GM21737 (cell line): ENCODE data around the gene DPH2.

Source experiments
- ATAC-seq: cut with Tn5 transposase; IDR thresholded peaks from one replicate; pipeline ENCODE4 v1.9.1; 2021; ENCODE audit warnings: mild to moderate bottlenecking, moderate library complexity; ENCODE audit not compliant: unreplicated experiment

DPH2 gene

GRCh38 chr1:43969746-43970466 is at the start of gene DPH2:
Gene DPH2 (plus strand): TSS chr1:43970010. CDS start chr1:43970176, 166 bp downstream.
- ATAC-seq, result peak; percentile 68

GRCh38 chr1:43921022-43921421 is 48.8 kb upstream of the DPH2 start:
- no peak for ATAC-seq

- ATAC-seq, result no peak
These were observed 45.3 kb upstream of the DPH2 start for GRCh38 chr1:43924516-43924915.

GRCh38 chr1:43925846-43926245 is 44.0 kb upstream of the DPH2 start:
- ATAC-seq, result no peak

DNA sequence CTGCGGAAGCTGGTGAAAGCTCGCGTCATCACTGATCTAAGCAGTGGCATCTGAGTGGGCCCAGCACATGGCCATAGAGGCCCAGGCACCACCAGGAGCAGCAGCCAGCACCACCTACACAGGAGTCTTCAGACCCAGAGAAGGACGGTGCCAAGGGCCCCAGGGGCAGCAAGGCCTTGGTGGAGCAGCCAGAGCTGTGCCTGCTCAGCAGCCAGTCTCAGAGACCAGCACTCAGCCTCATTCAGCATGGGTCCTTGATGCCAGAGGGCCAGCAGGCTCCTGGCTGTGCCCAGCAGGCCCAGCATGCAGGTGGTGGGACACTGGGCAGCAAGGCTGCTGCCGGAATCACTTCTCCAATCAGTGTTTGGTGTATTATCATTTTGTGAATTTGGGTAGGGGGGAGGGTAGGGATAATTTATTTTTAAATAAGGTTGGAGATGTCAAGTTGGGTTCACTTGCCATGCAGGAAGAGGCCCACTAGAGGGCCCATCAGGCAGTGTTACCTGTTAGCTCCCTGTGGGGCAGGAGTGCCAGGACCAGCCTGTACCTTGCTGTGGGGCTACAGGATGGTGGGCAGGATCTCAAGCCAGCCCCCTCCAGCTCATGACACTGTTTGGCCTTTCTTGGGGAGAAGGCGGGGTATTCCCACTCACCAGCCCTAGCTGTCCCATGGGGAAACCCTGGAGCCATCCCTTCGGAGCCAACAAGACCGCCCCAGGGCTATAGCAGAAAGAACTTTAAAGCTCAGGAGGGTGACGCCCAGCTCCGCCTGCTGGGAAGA is 39.5 kb upstream of the DPH2 start:
- ATAC-seq, result no peak

DNA sequence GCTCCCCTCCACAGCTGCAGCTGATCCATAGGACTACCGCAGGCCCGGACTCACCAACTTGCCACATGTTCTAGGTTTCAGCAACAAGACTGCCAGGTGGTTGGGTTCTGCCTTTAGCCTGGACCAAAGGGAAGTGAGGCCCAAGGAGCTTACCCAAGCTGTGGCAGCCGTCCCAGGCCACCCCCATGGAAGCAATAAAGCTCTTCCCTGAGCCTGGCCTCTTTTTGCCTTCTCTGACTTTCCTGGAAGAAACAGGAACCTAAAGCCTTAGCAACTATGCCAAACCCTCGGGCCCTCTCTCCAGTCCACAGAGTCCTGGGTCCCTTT is 38.9 kb upstream of the DPH2 start:
- no peak for ATAC-seq

GRCh38 chr1:43931711-43932660 is 37.8 kb upstream of the DPH2 start:
- ATAC-seq, result no peak

DNA sequence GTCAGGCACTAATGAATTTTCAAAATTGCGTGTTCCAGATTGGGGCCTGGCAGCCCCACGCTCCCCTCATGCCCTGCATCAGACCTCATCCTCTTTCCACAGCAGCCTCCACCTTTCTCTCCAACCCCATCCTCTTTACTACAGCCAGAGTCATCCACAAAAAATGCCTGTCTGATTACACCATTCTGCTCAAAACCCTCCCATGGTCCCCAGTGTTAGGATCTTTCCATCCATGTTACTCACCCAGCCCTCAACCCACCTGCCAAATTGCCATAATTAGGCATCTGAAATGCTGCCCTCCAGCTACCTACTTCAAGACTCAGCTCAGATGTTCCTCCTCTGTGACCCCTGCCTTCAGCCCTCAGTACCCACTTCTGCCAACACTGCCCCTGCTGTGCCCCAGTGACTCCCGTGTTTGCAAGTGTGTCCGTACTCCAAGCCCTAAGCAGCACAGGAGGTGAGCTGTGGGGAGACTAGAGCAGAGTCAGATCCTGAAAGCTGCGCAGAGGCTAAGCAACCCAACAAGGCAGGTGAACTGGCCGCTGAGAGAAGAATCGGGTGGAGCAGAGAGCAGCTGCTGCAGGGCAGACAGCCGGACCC is 36.9 kb upstream of the DPH2 start:
- no peak for ATAC-seq

DNA sequence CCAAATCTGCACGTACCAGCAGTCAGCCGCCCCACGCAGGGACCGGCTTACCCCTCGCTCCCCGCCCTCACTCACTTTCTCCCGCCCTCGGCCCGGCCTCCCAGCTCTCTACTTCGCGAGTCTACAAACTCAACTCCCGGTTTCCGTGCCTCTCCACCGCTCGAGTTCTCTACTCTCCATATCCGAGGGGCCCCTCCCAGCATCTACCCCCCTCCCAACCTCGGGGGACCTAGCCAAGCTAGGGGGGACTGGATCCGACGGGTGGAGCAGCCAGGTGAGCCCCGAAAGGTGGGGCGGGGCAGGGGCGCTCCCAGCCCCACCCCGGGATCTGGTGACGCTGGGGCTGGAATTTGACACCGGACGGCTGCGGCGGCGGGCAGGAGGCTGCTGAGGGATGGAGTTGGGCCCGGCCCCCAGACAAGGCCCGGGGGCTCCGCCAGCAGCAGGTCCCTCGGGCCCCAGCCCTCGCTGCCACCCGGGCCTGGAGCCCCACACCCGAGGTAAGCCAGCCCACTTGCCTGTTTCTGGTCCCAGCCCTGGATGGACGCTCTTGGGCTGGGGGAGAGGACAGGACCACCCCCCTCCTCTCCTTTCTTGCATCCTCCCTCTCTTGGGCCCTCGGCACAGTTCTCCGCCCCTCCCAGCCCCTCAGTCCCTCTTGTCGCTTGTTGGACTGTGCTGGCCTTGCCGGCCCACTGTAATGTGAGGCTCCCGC is 36.3 kb upstream of the DPH2 start, which contains the start of gene ARTN:
TSS of gene ARTN (plus strand) at position 416 of the 715 bp plus-strand sequence. CDS start 1,856 bp downstream, outside the sequence.
- no peak for ATAC-seq

DNA sequence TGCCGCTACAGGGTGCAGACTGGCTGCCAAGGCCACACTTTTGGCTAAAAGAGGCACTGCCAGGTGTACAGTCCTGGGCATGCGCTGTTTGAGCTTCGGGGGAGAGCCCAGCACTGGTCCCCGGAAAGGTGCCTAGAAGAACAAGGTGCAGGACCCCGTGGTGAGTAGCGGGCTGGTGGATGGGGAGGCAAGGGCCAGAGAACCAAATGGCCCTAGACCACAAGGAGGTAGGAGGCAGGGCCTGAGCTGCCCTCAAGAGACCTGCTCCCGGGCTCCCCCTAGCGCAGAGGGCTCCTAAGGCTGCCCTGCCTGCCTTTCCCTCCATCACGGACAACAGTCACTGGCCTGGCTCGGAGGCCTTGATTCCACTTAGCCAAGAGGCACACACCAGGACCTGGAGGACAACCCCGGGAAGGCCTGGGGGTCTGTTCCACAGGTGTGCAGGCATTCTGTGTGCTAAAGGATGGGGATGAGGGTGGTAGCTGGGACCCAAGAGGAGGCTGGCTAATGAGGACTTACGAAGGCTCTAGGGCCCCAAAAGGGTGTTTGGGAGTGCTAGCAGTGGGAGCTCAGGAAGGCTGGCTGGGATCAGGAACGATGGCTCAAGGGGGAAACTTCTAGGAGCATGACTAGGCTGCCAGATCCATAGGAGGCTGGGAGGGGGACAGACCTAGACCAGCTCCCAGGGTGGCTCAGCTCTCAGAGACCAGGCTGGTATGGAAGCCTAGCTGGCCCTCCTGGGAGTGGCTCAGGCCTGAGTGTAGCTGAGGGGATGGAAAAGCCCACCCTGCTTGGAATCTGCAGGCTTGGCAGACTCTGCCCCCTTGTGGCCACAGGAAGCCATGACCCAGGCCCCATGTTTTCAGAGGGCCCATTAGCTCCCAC is 35.5 kb upstream of the DPH2 start:
- no peak for ATAC-seq

GRCh38 chr1:43934986-43935324 is 34.9 kb upstream of the DPH2 start:
- ATAC-seq, result no peak

DNA sequence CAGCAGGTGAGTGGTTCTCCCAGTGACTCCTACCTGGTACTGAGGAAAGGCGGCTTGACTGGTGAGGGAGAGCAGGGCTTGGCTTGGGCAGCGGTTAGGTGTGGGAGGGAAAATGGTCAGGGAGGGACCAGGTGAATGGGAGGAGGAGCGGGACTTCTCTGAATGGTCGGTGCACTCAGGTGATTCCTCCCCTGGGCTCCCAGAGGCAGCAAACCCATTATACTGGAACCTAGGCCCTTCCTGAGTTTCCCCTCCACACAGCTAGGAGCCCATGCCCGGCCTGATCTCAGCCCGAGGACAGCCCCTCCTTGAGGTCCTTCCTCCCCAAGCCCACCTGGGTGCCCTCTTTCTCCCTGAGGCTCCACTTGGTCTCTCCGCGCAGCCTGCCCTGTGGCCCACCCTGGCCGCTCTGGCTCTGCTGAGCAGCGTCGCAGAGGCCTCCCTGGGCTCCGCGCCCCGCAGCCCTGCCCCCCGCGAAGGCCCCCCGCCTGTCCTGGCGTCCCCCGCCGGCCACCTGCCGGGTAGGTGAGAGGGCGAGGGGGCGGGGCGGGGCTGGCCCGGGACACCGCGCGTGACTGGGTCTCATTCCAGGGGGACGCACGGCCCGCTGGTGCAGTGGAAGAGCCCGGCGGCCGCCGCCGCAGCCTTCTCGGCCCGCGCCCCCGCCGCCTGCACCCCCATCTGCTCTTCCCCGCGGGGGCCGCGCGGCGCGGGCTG is 33.9 kb upstream of the DPH2 start:
- no peak for ATAC-seq

DNA sequence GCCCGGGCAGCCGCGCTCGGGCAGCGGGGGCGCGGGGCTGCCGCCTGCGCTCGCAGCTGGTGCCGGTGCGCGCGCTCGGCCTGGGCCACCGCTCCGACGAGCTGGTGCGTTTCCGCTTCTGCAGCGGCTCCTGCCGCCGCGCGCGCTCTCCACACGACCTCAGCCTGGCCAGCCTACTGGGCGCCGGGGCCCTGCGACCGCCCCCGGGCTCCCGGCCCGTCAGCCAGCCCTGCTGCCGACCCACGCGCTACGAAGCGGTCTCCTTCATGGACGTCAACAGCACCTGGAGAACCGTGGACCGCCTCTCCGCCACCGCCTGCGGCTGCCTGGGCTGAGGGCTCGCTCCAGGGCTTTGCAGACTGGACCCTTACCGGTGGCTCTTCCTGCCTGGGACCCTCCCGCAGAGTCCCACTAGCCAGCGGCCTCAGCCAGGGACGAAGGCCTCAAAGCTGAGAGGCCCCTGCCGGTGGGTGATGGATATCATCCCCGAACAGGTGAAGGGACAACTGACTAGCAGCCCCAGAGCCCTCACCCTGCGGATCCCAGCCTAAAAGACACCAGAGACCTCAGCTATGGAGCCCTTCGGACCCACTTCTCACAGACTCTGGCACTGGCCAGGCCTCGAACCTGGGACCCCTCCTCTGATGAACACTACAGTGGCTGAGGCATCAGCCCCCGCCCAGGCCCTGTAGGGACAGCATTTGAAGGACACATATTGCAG is 33.2 kb upstream of the DPH2 start:
- ATAC-seq, result no peak

- no peak for ATAC-seq
These were observed 32.5 kb upstream of the DPH2 start for GRCh38 chr1:43937179-43937865.

- ATAC-seq, result no peak
These were observed 31.4 kb upstream of the DPH2 start for GRCh38 chr1:43938383-43938782.

DNA sequence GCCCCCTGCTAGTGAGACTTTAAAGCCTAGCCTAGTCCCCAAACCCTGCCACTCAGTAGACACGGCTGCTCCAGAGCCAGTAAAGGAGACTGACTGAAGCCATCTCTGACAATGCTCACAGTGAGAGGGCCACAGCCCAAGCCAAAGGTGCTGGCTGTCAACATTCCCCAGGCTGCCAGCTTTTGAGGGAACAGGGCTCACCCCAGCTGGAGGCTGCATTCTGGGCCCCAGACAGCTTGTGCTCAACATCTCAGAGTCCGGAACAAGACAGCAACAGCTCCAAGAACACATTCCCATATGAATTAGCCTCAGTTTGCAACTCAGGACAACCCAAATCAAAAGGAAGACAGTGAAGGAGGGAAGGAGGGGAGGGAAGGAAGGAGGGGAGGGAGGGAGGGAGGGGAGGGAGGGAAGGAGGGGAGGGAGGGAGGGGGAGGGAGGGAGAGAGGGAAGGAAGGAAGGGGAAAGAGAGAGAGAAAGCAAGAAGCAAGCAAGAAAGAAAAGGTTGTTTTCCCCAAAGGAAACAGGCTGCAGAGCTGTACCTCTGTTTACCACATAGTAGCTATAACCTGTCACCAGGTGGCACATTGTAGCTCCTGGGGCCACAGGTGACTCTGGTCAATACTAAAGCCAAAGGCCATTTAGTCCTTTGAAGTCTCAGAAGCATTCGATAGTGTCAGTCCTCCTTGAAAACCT is 30.8 kb upstream of the DPH2 start:
- no peak for ATAC-seq

DNA sequence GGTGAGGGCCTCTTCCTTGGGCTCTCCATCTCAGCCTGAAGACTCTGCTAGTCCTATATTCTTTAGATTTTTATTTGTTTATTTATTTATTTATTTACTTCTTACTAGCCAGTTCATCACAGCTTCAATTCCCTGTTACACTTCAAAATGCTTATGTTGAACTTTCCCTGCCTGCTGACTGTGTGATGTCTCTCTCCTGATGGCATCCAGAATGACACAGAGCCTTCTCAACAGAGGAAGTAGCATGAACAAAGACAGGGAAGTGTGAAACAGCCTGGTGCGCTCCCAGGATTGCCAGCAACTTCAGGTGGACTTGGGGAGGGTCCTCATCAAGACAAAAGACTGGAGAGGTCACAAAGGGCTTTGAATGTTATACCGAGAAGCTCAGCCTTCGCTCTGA is 27.4 kb upstream of the DPH2 start:
- no peak for ATAC-seq
